Neural progenitor cell (in vitro differentiated cells): ENCODE measurements around the gene GATAD2A. TPM values are rescaled to one million over a fixed set of nuclear protein-coding genes. Genes with fewer than 3 reads are reported as not detected.

ENCODE experiments used
- DNase-seq: peaks from one replicate; pipeline ENCODE4 v3.0.0-alpha.2; 2016; ENCODE audit warnings: low spot score
- H2AFZ ChIP-seq: fragments of 200-600 bp; sonication (generic); replicated peaks from 2 replicates; pipeline ENCODE4 v1.6.1; 2016; ENCODE audit warnings: antibody characterized with exemption
- H3F3A ChIP-seq: fragments of 200-600 bp; sonication (generic); 2 replicates; pipeline ENCODE4 v1.6.1; 2016; ENCODE audit warnings: antibody characterized with exemption, low read depth
- H3K27ac ChIP-seq: fragments of 200-600 bp; sonication (generic); 2 replicates; pipeline ENCODE4 v1.5.1; 2016; ENCODE audit warnings: mild to moderate bottlenecking
- H3K27me3 ChIP-seq: fragments of 200-600 bp; sonication (generic); 2 replicates; pipeline ENCODE4 v1.6.1; 2016; ENCODE audit warnings: mild to moderate bottlenecking, moderate library complexity
- H3K36me3 ChIP-seq: fragments of 200-600 bp; sonication (generic); 2 replicates; pipeline ENCODE4 v1.5.1; 2016
- H3K4me1 ChIP-seq: fragments of 200-600 bp; sonication (generic); 2 replicates; pipeline ENCODE4 v1.6.1; 2016; ENCODE audit warnings: mixed run types
- H3K4me2 ChIP-seq: fragments of 200-600 bp; sonication (generic); 2 replicates; pipeline ENCODE4 v1.6.1; 2016
- H3K4me3 ChIP-seq: fragments of 200-600 bp; sonication (generic); 2 replicates; pipeline ENCODE4 v1.5.1; 2016
- H3K79me2 ChIP-seq: fragments of 200-600 bp; sonication (generic); 2 replicates; pipeline ENCODE4 v1.6.1; 2016; ENCODE audit warnings: low read depth
- H3K9ac ChIP-seq: fragments of 200-600 bp; sonication (generic); 2 replicates; pipeline ENCODE4 v1.6.1; 2016
- H3K9me3 ChIP-seq: fragments of 200-600 bp; sonication (generic); 2 replicates; pipeline ENCODE4 v1.5.1; 2016; ENCODE audit warnings: low read depth
- H4K20me1 ChIP-seq: fragments of 200-600 bp; sonication (generic); 2 replicates; pipeline ENCODE4 v1.6.1; 2016; ENCODE audit warnings: low read depth
- H3K27ac Mint-ChIP-seq: 3 replicates; pipeline ENCODE4 v1.8.0; 2021; ENCODE audit warnings: mixed read lengths
- H3K27me3 Mint-ChIP-seq: 2 replicates; pipeline ENCODE4 v1.8.0; 2022; ENCODE audit warnings: low read depth, mild to moderate bottlenecking, inconsistent platforms, moderate library complexity, mixed read lengths; ENCODE audit not compliant: insufficient read depth
- H3K36me3 Mint-ChIP-seq: 3 replicates; pipeline ENCODE4 v1.8.0; 2021; ENCODE audit warnings: mixed read lengths
- H3K4me1 Mint-ChIP-seq: 3 replicates; pipeline ENCODE4 v1.8.0; 2021; ENCODE audit warnings: mixed read lengths
- H3K4me3 Mint-ChIP-seq: 3 replicates; pipeline ENCODE4 v1.8.0; 2021; ENCODE audit warnings: mild to moderate bottlenecking, moderate library complexity, mixed read lengths
- H3K9me3 Mint-ChIP-seq: 3 replicates; pipeline ENCODE4 v1.8.0; 2020; ENCODE audit warnings: mixed read lengths
- EZH2 ChIP-seq: fragments of 200-600 bp; sonication (generic); IDR thresholded peaks from 2 replicates; pipeline ENCODE4 v1.6.1; 2017; ENCODE audit warnings: antibody characterized with exemption, mild to moderate bottlenecking, moderate library complexity
- EZH2phosphoT487 ChIP-seq: fragments of 200-600 bp; sonication (generic); IDR thresholded peaks from 2 replicates; pipeline ENCODE4 v1.6.1; 2017; ENCODE audit warnings: antibody characterized with exemption
- total RNA-seq: library from RNA; depleted of rRNA; stranded (reverse); fragments of >200 nt; gene quantifications from 2 replicates; pipeline ENCODE4 v1.2.3, GENCODE V29; 2015; ENCODE audit warnings: low replicate concordance
- TF ChIP-seq, protein P1 (sequence below): fragments of 200-600 bp; sonication (generic); IDR thresholded peaks from 2 replicates; pipeline ENCODE4 v1.5.1; 2017; ENCODE audit warnings: antibody characterized with exemption, mild to moderate bottlenecking

GATAD2A gene
- total RNA-seq, 1 donor from 2014 or later, result 37.9 TPM

DNA sequence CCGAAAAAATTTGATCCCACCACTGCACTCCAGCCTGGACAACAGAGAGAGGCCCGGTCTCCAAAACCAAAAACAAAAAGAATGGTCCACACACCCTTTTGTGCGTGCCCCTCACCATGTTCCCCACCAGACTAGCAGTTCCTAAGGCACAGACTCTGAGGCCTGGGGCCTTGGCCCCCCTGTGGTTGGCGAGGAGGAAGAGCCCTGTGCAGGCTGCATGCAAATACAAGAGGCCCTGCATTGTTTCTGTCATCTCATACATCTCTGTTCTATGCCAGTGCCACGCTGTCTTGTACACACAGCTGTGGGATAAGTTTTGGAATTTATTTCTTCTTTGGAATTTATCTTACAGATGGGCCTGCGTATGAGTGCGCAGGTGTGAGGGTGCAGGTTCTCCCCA lies 118.6 kb downstream of the GATAD2A start:
- Mint-ChIP-seq H3K4me1 (peaks cover 35% of the 10 kb centered on the region), H3K4me3 (no peak overlapping the region), H3K27me3 (peaks cover 5% of the 10 kb centered on the region), H3K9me3 (no peaks in the 10 kb centered on the region), H3K36me3 (peaks cover 19% of the 10 kb centered on the region), H3K27ac (no peak overlapping the region)
- no peaks in the 10 kb centered on the region for H3K9me3 ChIP-seq
- no peaks in the 10 kb centered on the region for H3K27me3 ChIP-seq
- peaks cover 77% of the 10 kb centered on the region for H4K20me1 ChIP-seq
- H3K36me3 ChIP-seq, result peaks cover 4% of the 10 kb centered on the region
- H3K4me1 ChIP-seq, result peaks cover 9% of the 10 kb centered on the region
- H3K9ac ChIP-seq, result no peak overlapping the region
- no peak overlapping the region for H2AFZ ChIP-seq
- no peak overlapping the region for H3K27ac ChIP-seq
- H3F3A ChIP-seq, result peaks cover 3% of the 10 kb centered on the region
- TF ChIP-seq EZH2, result no peak
- no peak overlapping the region for H3K4me3 ChIP-seq
- no peak for DNase-seq
- H3K4me2 ChIP-seq, result no peak overlapping the region
- H3K79me2 ChIP-seq, result peaks cover 73% of the 10 kb centered on the region

DNA sequence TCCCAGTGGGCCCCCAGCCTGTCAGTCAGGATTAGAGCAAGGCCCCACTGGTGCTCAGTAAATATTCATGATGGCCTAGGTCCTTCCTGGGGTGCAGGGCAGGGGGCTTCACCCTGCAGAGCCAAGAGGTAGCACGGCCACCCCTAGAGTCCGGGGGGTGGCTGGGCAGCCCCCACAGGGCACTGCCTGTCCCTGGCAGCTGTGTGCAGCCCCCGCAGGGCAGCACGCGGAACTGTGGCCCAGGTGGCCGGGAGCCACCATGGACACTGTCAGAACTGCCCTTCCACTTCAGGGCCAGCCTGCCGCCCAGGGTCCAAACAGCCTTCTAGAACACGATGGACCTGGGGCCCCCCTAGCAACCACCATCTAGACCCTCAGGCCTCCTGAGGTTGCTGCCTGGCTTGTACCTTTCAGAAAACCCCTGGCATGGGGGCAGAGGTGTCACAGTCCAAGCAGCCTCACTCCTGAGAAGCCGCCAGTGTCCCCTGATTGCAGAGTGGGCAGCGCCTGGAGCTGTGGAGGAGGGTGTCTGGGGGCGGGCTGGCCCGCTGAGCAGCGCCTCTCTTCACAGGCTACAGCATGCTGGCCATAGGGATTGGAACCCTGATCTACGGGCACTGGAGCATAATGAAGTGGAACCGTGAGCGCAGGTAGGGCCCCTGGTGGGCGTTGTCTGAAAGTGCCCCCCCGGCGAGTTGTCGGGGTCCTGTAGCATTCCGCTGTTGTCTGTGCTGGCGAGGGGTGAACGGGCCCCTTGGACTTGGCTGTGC lies 120.3 kb downstream of the GATAD2A start:
- peaks cover 6% of the 10 kb centered on the region for H3K36me3 Mint-ChIP-seq
- no peak overlapping the region for H3K4me2 ChIP-seq
- no peak overlapping the region for H3K9ac ChIP-seq
- peaks cover 4% of the 10 kb centered on the region for H3K36me3 ChIP-seq
- H3K27ac Mint-ChIP-seq, result peak overlapping the region; percentile 83
- H4K20me1 ChIP-seq, result peaks cover 79% of the 10 kb centered on the region
- peaks cover 56% of the 10 kb centered on the region for H3K79me2 ChIP-seq
- DNase-seq, result no peak
- H3K27me3 ChIP-seq, result no peaks in the 10 kb centered on the region
- peaks cover 9% of the 10 kb centered on the region for H3K4me1 ChIP-seq
- H3K4me3 ChIP-seq, result no peak overlapping the region
- no peaks in the 10 kb centered on the region for H3K9me3 Mint-ChIP-seq
- H2AFZ ChIP-seq, result no peak overlapping the region
- H3F3A ChIP-seq, result peaks cover 3% of the 10 kb centered on the region
- H3K27me3 Mint-ChIP-seq, result peaks cover 5% of the 10 kb centered on the region
- no peaks in the 10 kb centered on the region for H3K9me3 ChIP-seq
- TF ChIP-seq, protein P1, sequence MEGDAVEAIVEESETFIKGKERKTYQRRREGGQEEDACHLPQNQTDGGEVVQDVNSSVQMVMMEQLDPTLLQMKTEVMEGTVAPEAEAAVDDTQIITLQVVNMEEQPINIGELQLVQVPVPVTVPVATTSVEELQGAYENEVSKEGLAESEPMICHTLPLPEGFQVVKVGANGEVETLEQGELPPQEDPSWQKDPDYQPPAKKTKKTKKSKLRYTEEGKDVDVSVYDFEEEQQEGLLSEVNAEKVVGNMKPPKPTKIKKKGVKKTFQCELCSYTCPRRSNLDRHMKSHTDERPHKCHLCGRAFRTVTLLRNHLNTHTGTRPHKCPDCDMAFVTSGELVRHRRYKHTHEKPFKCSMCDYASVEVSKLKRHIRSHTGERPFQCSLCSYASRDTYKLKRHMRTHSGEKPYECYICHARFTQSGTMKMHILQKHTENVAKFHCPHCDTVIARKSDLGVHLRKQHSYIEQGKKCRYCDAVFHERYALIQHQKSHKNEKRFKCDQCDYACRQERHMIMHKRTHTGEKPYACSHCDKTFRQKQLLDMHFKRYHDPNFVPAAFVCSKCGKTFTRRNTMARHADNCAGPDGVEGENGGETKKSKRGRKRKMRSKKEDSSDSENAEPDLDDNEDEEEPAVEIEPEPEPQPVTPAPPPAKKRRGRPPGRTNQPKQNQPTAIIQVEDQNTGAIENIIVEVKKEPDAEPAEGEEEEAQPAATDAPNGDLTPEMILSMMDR, result no peak
- TF ChIP-seq EZH2phosphoT487 (no peak), EZH2 (no peak)
- no peak overlapping the region for H3K27ac ChIP-seq
- peaks cover 44% of the 10 kb centered on the region for H3K4me1 Mint-ChIP-seq
- H3K4me3 Mint-ChIP-seq, result no peak overlapping the region

DNA sequence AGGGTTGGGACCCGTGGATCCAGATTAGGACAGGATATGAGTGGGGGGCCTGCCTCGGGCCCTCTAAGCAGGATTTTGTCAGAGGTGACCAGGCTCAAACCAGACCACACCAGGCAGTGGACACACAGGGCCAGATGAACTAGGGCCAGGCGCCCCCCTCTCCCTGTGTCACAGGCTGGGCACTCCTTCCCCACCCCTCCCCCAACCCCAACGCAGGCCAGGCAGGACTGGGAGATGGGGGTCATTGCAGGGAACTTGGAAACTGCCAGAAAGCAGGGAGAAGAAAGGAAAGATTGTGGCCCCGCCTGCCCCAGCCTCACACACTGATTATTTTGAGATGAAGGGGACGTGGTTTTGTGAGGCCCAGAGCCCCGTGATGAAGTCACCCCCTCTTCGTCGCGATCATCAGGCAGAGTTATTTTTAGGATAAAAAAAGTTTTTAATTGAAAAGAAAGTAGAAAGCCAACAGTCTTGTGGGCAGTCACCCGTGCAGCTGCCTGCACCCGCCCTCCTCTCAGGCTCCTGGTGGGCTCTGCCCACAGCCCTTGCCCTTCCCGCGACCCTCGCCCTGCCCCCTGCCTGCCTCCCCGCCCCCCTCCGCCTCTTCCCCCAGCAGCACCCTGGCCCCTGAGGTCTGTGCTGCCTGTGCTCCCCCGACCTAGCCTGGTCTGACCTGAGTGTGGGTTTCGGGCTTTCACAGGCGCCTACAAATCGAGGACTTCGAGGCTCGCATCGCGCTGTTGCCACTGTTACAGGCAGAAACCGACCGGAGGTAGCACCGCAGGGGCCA lies 121.3 kb downstream of the GATAD2A start:
- H3K27ac Mint-ChIP-seq, result peak overlapping the region; percentile 83
- Histone ChIP-seq H3K27me3 (no peaks in the 10 kb centered on the region), H3K36me3 (no peaks in the 10 kb centered on the region), H2AFZ (no peak overlapping the region), H3K9me3 (no peaks in the 10 kb centered on the region), H3K27ac (no peak overlapping the region), H3K4me1 (peaks cover 9% of the 10 kb centered on the region), H3K79me2 (peaks cover 46% of the 10 kb centered on the region), H3K4me3 (no peak overlapping the region), H4K20me1 (peaks cover 78% of the 10 kb centered on the region), H3K9ac (no peak overlapping the region), H3K4me2 (no peak overlapping the region), H3F3A (peaks cover 10% of the 10 kb centered on the region)
- no peaks in the 10 kb centered on the region for H3K9me3 Mint-ChIP-seq
- H3K4me1 Mint-ChIP-seq, result peaks cover 48% of the 10 kb centered on the region
- no peak for DNase-seq
- TF ChIP-seq, protein P1, result no peak
- no peak for TF ChIP-seq EZH2phosphoT487
- TF ChIP-seq EZH2, result no peak
- no peak overlapping the region for H3K4me3 Mint-ChIP-seq
- peaks cover 2% of the 10 kb centered on the region for H3K36me3 Mint-ChIP-seq
- H3K27me3 Mint-ChIP-seq, result peaks cover 10% of the 10 kb centered on the region

DNA sequence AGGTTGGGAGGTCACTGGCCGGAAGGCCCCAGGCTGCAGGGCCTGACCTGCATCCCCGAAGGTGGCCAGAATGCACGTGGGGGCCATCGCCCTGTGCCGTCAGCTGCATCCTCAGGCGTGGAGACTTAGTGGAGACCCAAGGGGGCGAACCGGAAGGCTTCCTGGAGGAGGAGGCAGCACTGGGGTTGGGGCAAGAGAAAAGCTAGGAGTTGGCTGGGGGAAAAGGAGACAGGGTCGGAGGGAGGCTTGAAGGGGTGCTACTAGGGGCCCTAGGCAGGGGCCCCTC lies 121.8 kb downstream of the GATAD2A start:
- DNase-seq, result no peak
- H3K36me3 ChIP-seq, result no peaks in the 10 kb centered on the region
- H3K4me1 Mint-ChIP-seq, result peaks cover 48% of the 10 kb centered on the region
- H3K36me3 Mint-ChIP-seq, result peaks cover 5% of the 10 kb centered on the region
- H3K4me3 ChIP-seq, result no peak overlapping the region
- peaks cover 74% of the 10 kb centered on the region for H4K20me1 ChIP-seq
- no peaks in the 10 kb centered on the region for H3K27me3 ChIP-seq
- H3K4me3 Mint-ChIP-seq, result no peak overlapping the region
- H3K9me3 ChIP-seq, result no peaks in the 10 kb centered on the region
- H2AFZ ChIP-seq, result no peak overlapping the region
- no peak overlapping the region for H3K27ac Mint-ChIP-seq
- H3K27me3 Mint-ChIP-seq, result peaks cover 10% of the 10 kb centered on the region
- H3F3A ChIP-seq, result peaks cover 14% of the 10 kb centered on the region
- no peak overlapping the region for H3K9ac ChIP-seq
- no peaks in the 10 kb centered on the region for H3K9me3 Mint-ChIP-seq
- H3K4me1 ChIP-seq, result peaks cover 9% of the 10 kb centered on the region
- no peak overlapping the region for H3K27ac ChIP-seq
- no peak overlapping the region for H3K4me2 ChIP-seq
- peaks cover 40% of the 10 kb centered on the region for H3K79me2 ChIP-seq
- TF ChIP-seq, protein P1, result no peak
- TF ChIP-seq EZH2phosphoT487, result no peak
